Measurements from ENCODE around the gene RGS5. TPM values are rescaled to one million over a fixed set of nuclear protein-coding genes. Genes with fewer than 3 reads are reported as not detected.
"Not testable (repeated sequence)": the region's sequence is repeated elsewhere in the genome, so short reads cannot be mapped to it uniquely, and the experiment has no call there.

RGS5 gene, protein sequence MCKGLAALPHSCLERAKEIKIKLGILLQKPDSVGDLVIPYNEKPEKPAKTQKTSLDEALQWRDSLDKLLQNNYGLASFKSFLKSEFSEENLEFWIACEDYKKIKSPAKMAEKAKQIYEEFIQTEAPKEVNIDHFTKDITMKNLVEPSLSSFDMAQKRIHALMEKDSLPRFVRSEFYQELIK
- 1 to 10 TPM; 1.9 to 3.7 TPM for total RNA-seq

- H3K4me1 Mint-ChIP-seq (ENCODE audit: low read depth): no peaks in the 10 kb centered on the region
- H3K27ac Mint-ChIP-seq: no peak within 1 kb of the TSS
- H3K9me3 Mint-ChIP-seq: no peaks in the 10 kb centered on the region
- ChIA-PET POLR2A (no interaction called here), CTCF (no interaction called here)
- intact Hi-C loops (cut with micrococcal nuclease): no loop called here
- H3K27me3 Mint-ChIP-seq: no peaks in the 10 kb centered on the region
- H3K36me3 Mint-ChIP-seq: no peaks in the 10 kb centered on the region
- no peak for DNase-seq
- H3K4me3 Mint-ChIP-seq: no peak within 1 kb of the TSS
Observed at GRCh38 chr1:163202833-163203451, at the start of gene RGS5. RGS5 (minus strand) TSS chr1:163202916; CDS start chr1:163202835, 81 bp downstream.

GRCh38 chr1:163250382-163250974 lies 47.8 kb upstream of the RGS5 start:
- intact Hi-C loops (cut with micrococcal nuclease): no loop called here
- CTCF ChIA-PET: interaction anchor here (1.0 kb wide), 1 partner anchor 65 kb away, joined by 3 read pairs; no protein-coding TSS in a partner anchor
- Mint-ChIP-seq H3K4me1 (ENCODE audit: low read depth) (no peaks in the 10 kb centered on the region), H3K4me3 (no peak overlapping the region), H3K36me3 (peaks cover 8% of the 10 kb centered on the region), H3K27me3 (no peaks in the 10 kb centered on the region), H3K27ac (no peak overlapping the region), H3K9me3 (peaks cover 2% of the 10 kb centered on the region)
- POLR2A ChIA-PET: no interaction called here
- DNase-seq: no peak

DNA sequence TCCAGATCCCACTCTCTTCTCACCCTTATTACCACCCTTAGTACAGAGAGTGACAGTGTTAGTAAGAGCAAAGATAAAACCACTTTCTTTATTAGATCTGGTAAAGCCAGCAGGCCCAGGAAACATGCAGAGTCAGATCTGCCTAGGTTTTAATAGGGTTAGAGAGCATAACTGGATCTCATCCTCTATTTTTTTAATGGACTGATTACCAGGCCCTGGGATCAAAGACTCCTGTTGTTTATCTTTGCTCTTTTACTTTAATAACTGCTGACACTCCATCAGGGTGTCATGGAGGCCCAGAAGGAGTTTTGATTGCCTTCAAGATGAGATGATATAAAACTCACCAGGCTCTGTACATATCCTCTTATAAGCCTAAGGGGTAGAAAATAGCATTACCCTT lies 45.3 kb upstream of the RGS5 start:
- Mint-ChIP-seq H3K4me3 (no peak overlapping the region), H3K9me3 (no peaks in the 10 kb centered on the region), H3K36me3 (peaks cover 6% of the 10 kb centered on the region), H3K4me1 (ENCODE audit: low read depth) (no peaks in the 10 kb centered on the region), H3K27ac (no peak overlapping the region), H3K27me3 (no peaks in the 10 kb centered on the region)
- DNase-seq: no peak
- POLR2A ChIA-PET: no interaction called here
- intact Hi-C loops (cut with micrococcal nuclease): no loop called here
- CTCF ChIA-PET: no interaction called here

DNA sequence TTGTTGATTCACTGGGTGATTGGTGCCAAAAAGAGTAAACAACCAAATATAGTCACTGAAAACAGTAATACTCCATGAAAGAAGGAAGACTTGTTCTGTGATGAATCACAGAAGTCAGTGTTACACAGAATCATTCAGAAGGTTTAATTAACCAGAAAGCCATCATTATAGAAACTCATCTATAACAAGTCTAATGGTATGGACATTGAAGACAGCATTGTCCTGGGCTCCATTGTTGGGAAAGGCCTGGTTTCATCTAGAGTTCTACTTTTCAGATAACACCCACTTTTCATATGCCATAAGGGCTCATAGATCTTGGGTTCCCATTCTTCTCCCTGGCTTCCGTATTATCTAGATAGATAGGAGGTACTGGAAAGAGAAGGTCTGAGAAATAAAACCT lies 41.9 kb upstream of the RGS5 start:
- H3K27ac Mint-ChIP-seq; H3K4me1 Mint-ChIP-seq (ENCODE audit: low read depth); H3K9me3 Mint-ChIP-seq; H3K36me3 Mint-ChIP-seq; intact Hi-C loops (cut with micrococcal nuclease); DNase-seq; H3K27me3 Mint-ChIP-seq; H3K4me3 Mint-ChIP-seq; POLR2A ChIA-PET; CTCF ChIA-PET: not testable (repeated sequence)

GRCh38 chr1:163241746-163242145 lies 39.0 kb upstream of the RGS5 start:
- H3K36me3 Mint-ChIP-seq: peaks cover 2% of the 10 kb centered on the region
- no peaks in the 10 kb centered on the region for H3K9me3 Mint-ChIP-seq
- no peak for DNase-seq
- ChIA-PET POLR2A (no interaction called here), CTCF (no interaction called here)
- H3K27ac Mint-ChIP-seq: no peak overlapping the region
- no peak overlapping the region for H3K4me3 Mint-ChIP-seq
- intact Hi-C loops (cut with micrococcal nuclease): no loop called here
- H3K27me3 Mint-ChIP-seq: no peaks in the 10 kb centered on the region
- H3K4me1 Mint-ChIP-seq (ENCODE audit: low read depth): no peaks in the 10 kb centered on the region

GRCh38 chr1:163240705-163241104 lies 38.0 kb upstream of the RGS5 start:
- Mint-ChIP-seq H3K4me3 (no peak overlapping the region), H3K36me3 (peaks cover 2% of the 10 kb centered on the region), H3K27me3 (no peaks in the 10 kb centered on the region), H3K4me1 (ENCODE audit: low read depth) (no peaks in the 10 kb centered on the region), H3K27ac (no peak overlapping the region), H3K9me3 (no peaks in the 10 kb centered on the region)
- CTCF ChIA-PET: no interaction called here
- POLR2A ChIA-PET: no interaction called here
- DNase-seq: no peak
- intact Hi-C loops (cut with micrococcal nuclease): no loop called here

GRCh38 chr1:163233643-163234042 lies 30.9 kb upstream of the RGS5 start:
- H3K27me3 Mint-ChIP-seq; DNase-seq; CTCF ChIA-PET; H3K9me3 Mint-ChIP-seq; H3K27ac Mint-ChIP-seq; H3K36me3 Mint-ChIP-seq; H3K4me1 Mint-ChIP-seq (ENCODE audit: low read depth); H3K4me3 Mint-ChIP-seq; POLR2A ChIA-PET; intact Hi-C loops (cut with micrococcal nuclease): not testable (repeated sequence)

DNA sequence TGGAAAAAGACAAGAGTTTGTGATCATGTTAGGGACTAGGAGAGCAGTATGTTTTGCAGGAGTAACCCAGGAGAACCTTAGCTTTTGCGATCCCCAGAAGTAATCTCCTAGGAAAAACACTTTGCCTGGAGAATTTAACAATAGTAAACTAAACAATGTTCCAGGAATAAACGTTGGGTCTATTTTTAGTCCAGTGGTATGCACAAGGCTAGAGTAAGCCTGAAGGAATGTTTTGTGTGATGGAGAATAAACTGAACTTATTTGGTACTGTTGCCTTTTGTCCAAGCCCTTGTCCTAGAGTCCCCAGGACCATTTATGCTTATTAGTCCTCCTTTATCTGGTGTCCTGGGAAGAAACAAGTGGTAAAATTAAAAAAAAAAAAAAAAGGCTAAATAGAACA lies 28.7 kb upstream of the RGS5 start:
- no peaks in the 10 kb centered on the region for H3K9me3 Mint-ChIP-seq
- H3K36me3 Mint-ChIP-seq: peaks cover 2% of the 10 kb centered on the region
- H3K27ac Mint-ChIP-seq: no peak overlapping the region
- H3K4me1 Mint-ChIP-seq (ENCODE audit: low read depth): no peaks in the 10 kb centered on the region
- no peak for DNase-seq
- intact Hi-C loops (cut with micrococcal nuclease): no loop called here
- ChIA-PET POLR2A (no interaction called here), CTCF (no interaction called here)
- H3K27me3 Mint-ChIP-seq: no peaks in the 10 kb centered on the region
- no peak overlapping the region for H3K4me3 Mint-ChIP-seq

DNA sequence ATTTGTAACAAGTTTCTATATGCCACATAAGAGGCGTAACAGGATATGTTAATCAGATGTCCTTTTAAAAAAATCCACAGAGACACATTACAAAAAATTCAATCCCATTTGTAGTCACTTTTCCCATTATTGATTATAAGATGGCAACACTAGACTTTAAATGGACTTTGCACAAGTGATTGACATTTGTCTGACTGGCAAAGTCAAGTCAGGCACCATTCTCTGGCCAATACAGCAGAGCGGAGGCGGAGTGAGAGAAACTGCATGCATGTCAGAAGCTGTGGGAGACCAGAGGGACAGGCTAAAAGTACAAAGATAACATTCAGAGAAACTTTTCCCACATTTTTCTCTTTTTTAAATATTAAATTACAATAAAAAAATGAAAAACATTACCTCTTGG lies 28.1 kb upstream of the RGS5 start:
- Mint-ChIP-seq H3K27ac (no peak overlapping the region), H3K9me3 (no peaks in the 10 kb centered on the region), H3K36me3 (peaks cover 2% of the 10 kb centered on the region), H3K4me1 (ENCODE audit: low read depth) (no peaks in the 10 kb centered on the region), H3K27me3 (no peaks in the 10 kb centered on the region), H3K4me3 (no peak overlapping the region)
- ChIA-PET POLR2A (no interaction called here), CTCF (no interaction called here)
- intact Hi-C loops (cut with micrococcal nuclease): no loop called here
- no peak for DNase-seq

DNA sequence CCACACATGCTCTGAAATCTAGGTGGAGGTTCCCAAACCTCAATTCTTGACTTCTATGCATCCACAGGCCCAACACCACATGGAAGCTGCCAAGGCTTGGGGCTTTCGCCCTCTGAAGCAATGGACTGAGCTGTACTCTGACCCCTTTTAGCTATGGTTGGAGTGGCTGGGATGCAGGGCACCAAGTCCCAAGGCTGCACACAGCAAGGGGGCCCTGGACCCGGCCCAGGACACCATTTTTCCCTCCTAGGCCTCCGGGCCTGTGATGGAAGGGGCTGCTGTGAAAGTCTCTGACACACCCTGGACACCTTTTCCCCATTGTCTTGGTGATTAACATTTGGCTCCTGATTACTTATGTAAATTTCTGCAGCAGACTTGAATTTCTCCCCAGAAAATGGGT lies 25.6 kb upstream of the RGS5 start:
- H3K27me3 Mint-ChIP-seq; H3K4me3 Mint-ChIP-seq; CTCF ChIA-PET; POLR2A ChIA-PET; DNase-seq; intact Hi-C loops (cut with micrococcal nuclease); H3K27ac Mint-ChIP-seq; H3K9me3 Mint-ChIP-seq; H3K36me3 Mint-ChIP-seq; H3K4me1 Mint-ChIP-seq (ENCODE audit: low read depth): not testable (repeated sequence)

DNA sequence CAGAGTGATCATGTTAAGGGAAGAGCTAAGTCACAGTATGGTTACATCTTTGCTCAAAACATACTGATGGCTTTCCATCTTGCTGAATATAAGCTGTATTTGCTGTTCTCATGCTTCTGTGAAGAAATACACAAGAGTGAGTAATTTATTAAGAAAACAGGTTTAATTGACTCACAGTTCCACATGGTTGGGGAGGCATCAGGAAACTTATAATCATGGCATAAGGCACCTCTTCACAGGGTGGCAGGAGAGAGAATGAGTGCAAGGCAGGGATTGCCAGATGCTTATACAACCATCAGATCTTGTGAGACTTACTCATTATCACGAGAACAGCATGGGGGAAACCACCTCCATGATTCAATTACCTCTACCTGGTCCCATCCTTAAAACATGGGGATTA lies 24.4 kb upstream of the RGS5 start:
- POLR2A ChIA-PET: no interaction called here
- no peaks in the 10 kb centered on the region for H3K27me3 Mint-ChIP-seq

DNA sequence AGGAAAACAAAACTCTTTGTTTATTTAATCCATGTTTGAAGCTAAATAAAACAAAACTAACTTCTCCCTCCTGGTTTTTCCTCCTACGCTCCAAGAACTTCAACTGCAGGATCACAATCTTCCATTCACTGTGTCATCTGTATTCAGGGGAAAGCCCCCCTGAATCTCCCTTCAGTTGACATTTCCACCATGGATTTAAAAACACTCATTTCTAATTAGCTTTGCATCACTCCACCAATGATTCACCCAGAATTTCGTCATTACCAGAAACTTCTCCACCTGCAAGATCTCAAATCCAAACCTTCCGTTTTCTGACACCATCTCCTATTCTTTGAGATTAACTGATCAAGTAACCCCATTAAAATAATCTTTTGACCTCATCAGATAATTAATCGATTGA lies 10.9 kb upstream of the RGS5 start:
- intact Hi-C loops (cut with micrococcal nuclease): no loop called here
- Mint-ChIP-seq H3K9me3 (no peaks in the 10 kb centered on the region), H3K4me3 (no peak overlapping the region), H3K4me1 (ENCODE audit: low read depth) (no peaks in the 10 kb centered on the region), H3K27ac (no peak overlapping the region), H3K36me3 (no peaks in the 10 kb centered on the region), H3K27me3 (no peaks in the 10 kb centered on the region)
- ChIA-PET POLR2A (no interaction called here), CTCF (interaction anchor here (0.8 kb wide), 1 partner anchor 8 kb away, joined by 3 read pairs; no protein-coding TSS in a partner anchor)
- DNase-seq: no peak

More for the DNA sequence above, 24.4 kb upstream of the RGS5 start:
- no peaks in the 10 kb centered on the region for H3K4me1 Mint-ChIP-seq (ENCODE audit: low read depth)
- CTCF ChIA-PET: no interaction called here
- H3K27ac Mint-ChIP-seq: no peak overlapping the region
- DNase-seq: no peak
- intact Hi-C loops (cut with micrococcal nuclease): no loop called here
- H3K4me3 Mint-ChIP-seq: no peak overlapping the region
- H3K36me3 Mint-ChIP-seq: peaks cover 2% of the 10 kb centered on the region
- no peaks in the 10 kb centered on the region for H3K9me3 Mint-ChIP-seq

DNA sequence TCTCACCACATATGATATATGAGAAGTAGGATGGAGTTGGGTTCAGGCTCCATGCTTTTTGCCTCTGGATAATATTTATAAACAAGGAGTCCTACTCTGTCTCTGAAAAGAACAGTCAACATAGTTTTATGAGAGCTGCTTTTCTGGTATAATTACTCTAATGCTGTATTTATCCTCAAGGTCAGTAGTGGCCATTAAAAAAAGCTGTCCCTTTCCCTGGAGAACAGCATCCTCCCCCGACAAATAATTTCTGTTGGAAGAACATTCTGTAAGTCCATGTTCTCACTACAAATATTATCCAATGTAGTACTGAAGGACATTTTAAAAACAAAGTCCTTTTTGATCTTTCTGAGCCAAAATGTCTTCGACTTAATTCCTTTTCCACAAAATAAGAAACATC lies 9.0 kb upstream of the RGS5 start:
- CTCF ChIA-PET: no interaction called here

More for the DNA sequence above, 9.0 kb upstream of the RGS5 start:
- Mint-ChIP-seq H3K9me3 (no peaks in the 10 kb centered on the region), H3K27me3 (no peaks in the 10 kb centered on the region), H3K4me1 (ENCODE audit: low read depth) (no peaks in the 10 kb centered on the region), H3K36me3 (no peaks in the 10 kb centered on the region), H3K27ac (no peak overlapping the region), H3K4me3 (no peak overlapping the region)
- intact Hi-C loops (cut with micrococcal nuclease): no loop called here
- no peak for DNase-seq
- POLR2A ChIA-PET: no interaction called here
